ENCODE measurements around the gene ITPK1.

The ITPK1 gene

GRCh38 chr14:93099643-93100042, 16.1 kb downstream of the ITPK1 start:
- Histone ChIP-seq H3K9ac (no peak overlapping the region), H3K36me3 (ENCODE audit: insufficient read depth) (no peaks in the 10 kb centered on the region), H3K4me3 (IDR thresholded peaks at IDR 0.05; ENCODE audit: insufficient read depth, low read depth, low read length) (no peak overlapping the region), H3K79me2 (ENCODE audit: insufficient read depth, low read depth) (no peaks in the 10 kb centered on the region; the same call in 1 of the 2 replicates), H3K27ac (no peak overlapping the region), H3K4me1 (ENCODE audit: low read depth, poor library complexity, severe bottlenecking) (peaks cover 14% of the 10 kb centered on the region), H2AFZ (ENCODE audit: low read depth) (no peak overlapping the region), H4K20me1 (ENCODE audit: insufficient read depth) (no peaks in the 10 kb centered on the region), H3K27me3 (ENCODE audit: insufficient read depth, low read depth) (no peaks in the 10 kb centered on the region), H3K4me2 (no peak overlapping the region)
- TF ChIP-seq CTCF (conservative IDR thresholded peaks at IDR 0.05; ENCODE audit: low read depth, low read length), result no peak

GRCh38 chr14:93099196-93099595, 16.5 kb downstream of the ITPK1 start:
- no peak overlapping the region for H3K27ac ChIP-seq

GRCh38 chr14:93096691-93097322, 18.9 kb downstream of the ITPK1 start:
- Histone ChIP-seq H3K4me3 (IDR thresholded peaks at IDR 0.05; ENCODE audit: insufficient read depth, low read depth, low read length) (no peak overlapping the region), H3K4me1 (ENCODE audit: low read depth, poor library complexity, severe bottlenecking) (no peaks in the 10 kb centered on the region), H3K36me3 (ENCODE audit: insufficient read depth) (no peaks in the 10 kb centered on the region), H4K20me1 (ENCODE audit: insufficient read depth) (no peaks in the 10 kb centered on the region), H3K9ac (no peak overlapping the region), H3K4me2 (no peak overlapping the region), H3K27ac (no peak overlapping the region), H3K79me2 (ENCODE audit: insufficient read depth, low read depth) (no peaks in the 10 kb centered on the region; the same call in 1 of the 2 replicates), H3K27me3 (ENCODE audit: insufficient read depth, low read depth) (no peaks in the 10 kb centered on the region), H2AFZ (ENCODE audit: low read depth) (no peak overlapping the region)
- no peak for TF ChIP-seq CTCF (conservative IDR thresholded peaks at IDR 0.05; ENCODE audit: low read depth, low read length)

More at GRCh38 chr14:93099196-93099595, 16.5 kb downstream of the ITPK1 start:
- Histone ChIP-seq H3K36me3 (ENCODE audit: insufficient read depth) (no peaks in the 10 kb centered on the region), H3K79me2 (ENCODE audit: insufficient read depth, low read depth) (no peaks in the 10 kb centered on the region; the same call in 1 of the 2 replicates), H3K9ac (no peak overlapping the region), H3K27me3 (ENCODE audit: insufficient read depth, low read depth) (no peaks in the 10 kb centered on the region), H4K20me1 (ENCODE audit: insufficient read depth) (no peaks in the 10 kb centered on the region), H3K4me1 (ENCODE audit: low read depth, poor library complexity, severe bottlenecking) (peaks cover 12% of the 10 kb centered on the region), H3K4me3 (IDR thresholded peaks at IDR 0.05; ENCODE audit: insufficient read depth, low read depth, low read length) (no peak overlapping the region), H2AFZ (ENCODE audit: low read depth) (no peak overlapping the region), H3K4me2 (no peak overlapping the region)
- no peak for TF ChIP-seq CTCF (conservative IDR thresholded peaks at IDR 0.05; ENCODE audit: low read depth, low read length)

GRCh38 chr14:93095742-93096510, 19.8 kb downstream of the ITPK1 start:
- Histone ChIP-seq H2AFZ (ENCODE audit: low read depth) (no peak overlapping the region), H3K27me3 (ENCODE audit: insufficient read depth, low read depth) (no peaks in the 10 kb centered on the region), H3K4me2 (no peak overlapping the region), H3K9ac (no peak overlapping the region), H3K4me3 (IDR thresholded peaks at IDR 0.05; ENCODE audit: insufficient read depth, low read depth, low read length) (no peak overlapping the region), H3K27ac (no peak overlapping the region), H3K36me3 (ENCODE audit: insufficient read depth) (no peaks in the 10 kb centered on the region), H4K20me1 (ENCODE audit: insufficient read depth) (no peaks in the 10 kb centered on the region), H3K79me2 (ENCODE audit: insufficient read depth, low read depth) (no peaks in the 10 kb centered on the region; the same call in 1 of the 2 replicates), H3K4me1 (ENCODE audit: low read depth, poor library complexity, severe bottlenecking) (no peaks in the 10 kb centered on the region)
- TF ChIP-seq CTCF (conservative IDR thresholded peaks at IDR 0.05; ENCODE audit: low read depth, low read length), result no peak

Data from KMS-11 (cell line).